PC-9 (cell line): ENCODE data around the gene SPCS3. TPM values are rescaled to one million over a fixed set of nuclear protein-coding genes. Genes with fewer than 3 reads are reported as not detected.

ENCODE experiments used
- BruUV-seq: library from RNA; stranded (reverse); fragments of 400-500 nt; replicated peaks from 2 replicates; lab custom pipeline; 2021; lab: Mats Ljungman, UMichigan
- CTCF ChIA-PET: fragments of 300-600 bp; sonication (Branson Sonifier 250); formaldehyde crosslinking; loops from one replicate; lab custom pipeline; 2022; ENCODE audit warnings: antibody characterized with exemption; lab: Charles Lee
- POLR2A ChIA-PET: fragments of 300-600 bp; sonication (Branson Sonifier 250); formaldehyde crosslinking; loops from one replicate; lab custom pipeline; 2022; ENCODE audit warnings: antibody characterized with exemption; ENCODE audit not compliant: unreplicated experiment; lab: Charles Lee
- DNase-seq, 2 experiments: peaks; one replicate each; pipeline versions ENCODE4 v3.0.0 to v3.0.0-alpha.2; 2015 to 2022; ENCODE audit warnings: mixed read lengths in 1 of 2
- H2AFZ ChIP-seq: fragments of 200-600 bp; sonication (generic); 2 replicates; pipeline ENCODE4 v1.8.1; 2017; ENCODE audit warnings: antibody characterized with exemption
- H3F3A ChIP-seq: fragments of 200-600 bp; sonication (generic); 2 replicates; pipeline ENCODE4 v1.8.1; 2017; ENCODE audit warnings: antibody characterized with exemption, mild to moderate bottlenecking, low read depth; ENCODE audit not compliant: insufficient read depth
- H3K27ac ChIP-seq: fragments of 200-600 bp; sonication (generic); 2 replicates; pipeline ENCODE4 v1.6.1; 2016; ENCODE audit warnings: mixed run types
- H3K27me3 ChIP-seq: fragments of 200-600 bp; sonication (generic); 2 replicates; pipeline ENCODE4 v1.6.1; 2016; ENCODE audit warnings: low read depth, mixed run types; ENCODE audit not compliant: insufficient read depth
- H3K36me3 ChIP-seq: fragments of 200-600 bp; sonication (generic); 2 replicates; pipeline ENCODE4 v1.6.1; 2016; ENCODE audit warnings: low read depth, mixed run types
- H3K4me1 ChIP-seq: fragments of 200-600 bp; sonication (generic); replicated peaks from 2 replicates; pipeline ENCODE4 v1.6.1; 2016; ENCODE audit warnings: mixed run types; ENCODE audit not compliant: insufficient read depth
- H3K4me2 ChIP-seq: fragments of 200-600 bp; sonication (generic); 2 replicates; pipeline ENCODE4 v1.6.1; 2017; ENCODE audit warnings: mixed run types
- H3K4me3 ChIP-seq: fragments of 200-600 bp; sonication (generic); 2 replicates; pipeline ENCODE4 v1.6.1; 2016; ENCODE audit warnings: mixed run types
- H3K79me2 ChIP-seq: fragments of 200-600 bp; sonication (generic); 2 replicates; pipeline ENCODE4 v1.6.1; 2017; ENCODE audit warnings: low read depth, mixed run types
- H3K9me2 ChIP-seq: fragments of 200-600 bp; sonication (generic); 2 replicates; pipeline ENCODE4 v1.8.1; 2017; ENCODE audit warnings: mild to moderate bottlenecking; ENCODE audit not compliant: insufficient read depth
- H3K9me3 ChIP-seq: fragments of 200-600 bp; sonication (generic); 2 replicates; pipeline ENCODE4 v1.8.1; 2016; ENCODE audit warnings: low read depth; ENCODE audit not compliant: insufficient read depth
- H4K20me1 ChIP-seq: fragments of 200-600 bp; sonication (generic); 2 replicates; pipeline ENCODE4 v1.8.1; 2017; ENCODE audit not compliant: insufficient read depth
- EZH2 ChIP-seq: fragments of 200-600 bp; sonication (generic); IDR thresholded peaks from 2 replicates; pipeline ENCODE4 v1.8.0; 2017; ENCODE audit warnings: antibody characterized with exemption, low read depth
- intact Hi-C: fragments of 100-400 bp; cut with micrococcal nuclease; formaldehyde crosslinking; loops from one replicate; pipeline ENCODE4 v1.10.0; 2022; ENCODE audit not compliant: unreplicated experiment
- total RNA-seq: library from RNA; stranded (reverse); gene quantifications from 2 replicates; pipeline ENCODE4 v1.2.3, GENCODE V29; 2021
- TF ChIP-seq, protein P1 (sequence below): fragments of 200-600 bp; sonication (generic); conservative IDR thresholded peaks from 2 replicates; pipeline ENCODE4 v1.6.1; 2017; ENCODE audit warnings: mixed run types, antibody characterized with exemption, mild to moderate bottlenecking, moderate library complexity

SPCS3 gene
- total RNA-seq, 1 experiment from 2014 or later, result 107 TPM

DNA sequence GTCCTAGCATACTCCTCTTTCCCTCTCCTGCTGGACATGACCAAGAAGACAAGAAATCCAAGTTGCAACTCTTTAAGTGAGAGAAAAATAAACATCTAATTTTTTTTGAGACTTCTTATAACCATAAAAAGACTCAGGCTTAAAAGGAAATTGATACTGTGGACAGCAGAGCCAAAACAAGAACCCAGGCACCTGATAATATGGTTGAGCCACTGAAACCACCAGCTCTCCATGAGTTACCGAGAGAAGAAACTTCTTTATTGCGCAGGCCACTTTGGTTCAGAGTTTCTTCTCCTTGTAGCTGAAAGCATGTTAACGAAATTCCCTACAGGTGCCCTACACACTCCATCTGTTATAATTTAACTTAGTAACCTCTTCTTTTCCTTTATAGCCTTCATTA lies 11.3 kb upstream of the SPCS3 start:
- no peaks in the 10 kb centered on the region for H3K27me3 ChIP-seq
- no peaks in the 10 kb centered on the region for H3K4me1 ChIP-seq
- DNase-seq, result no peak
- CTCF ChIA-PET, result interaction anchor here (0.6 kb wide), 1 partner anchor 21 kb away, joined by 3 read pairs; no protein-coding TSS in a partner anchor
- no peak overlapping the region for H3K4me2 ChIP-seq
- intact Hi-C loops, result no loop called here
- H2AFZ ChIP-seq, result no peak overlapping the region
- no peaks in the 10 kb centered on the region for H3K36me3 ChIP-seq
- H3K27ac ChIP-seq, result no peak overlapping the region
- H3K79me2 ChIP-seq, result no peaks in the 10 kb centered on the region
- TF ChIP-seq EZH2, result no peak
- TF ChIP-seq, protein P1, sequence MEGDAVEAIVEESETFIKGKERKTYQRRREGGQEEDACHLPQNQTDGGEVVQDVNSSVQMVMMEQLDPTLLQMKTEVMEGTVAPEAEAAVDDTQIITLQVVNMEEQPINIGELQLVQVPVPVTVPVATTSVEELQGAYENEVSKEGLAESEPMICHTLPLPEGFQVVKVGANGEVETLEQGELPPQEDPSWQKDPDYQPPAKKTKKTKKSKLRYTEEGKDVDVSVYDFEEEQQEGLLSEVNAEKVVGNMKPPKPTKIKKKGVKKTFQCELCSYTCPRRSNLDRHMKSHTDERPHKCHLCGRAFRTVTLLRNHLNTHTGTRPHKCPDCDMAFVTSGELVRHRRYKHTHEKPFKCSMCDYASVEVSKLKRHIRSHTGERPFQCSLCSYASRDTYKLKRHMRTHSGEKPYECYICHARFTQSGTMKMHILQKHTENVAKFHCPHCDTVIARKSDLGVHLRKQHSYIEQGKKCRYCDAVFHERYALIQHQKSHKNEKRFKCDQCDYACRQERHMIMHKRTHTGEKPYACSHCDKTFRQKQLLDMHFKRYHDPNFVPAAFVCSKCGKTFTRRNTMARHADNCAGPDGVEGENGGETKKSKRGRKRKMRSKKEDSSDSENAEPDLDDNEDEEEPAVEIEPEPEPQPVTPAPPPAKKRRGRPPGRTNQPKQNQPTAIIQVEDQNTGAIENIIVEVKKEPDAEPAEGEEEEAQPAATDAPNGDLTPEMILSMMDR, result no peak
- no peaks in the 10 kb centered on the region for H4K20me1 ChIP-seq
- no peak overlapping the region for H3K4me3 ChIP-seq
- no peaks in the 10 kb centered on the region for H3K9me2 ChIP-seq
- no peaks in the 10 kb centered on the region for H3K9me3 ChIP-seq
- no peaks in the 10 kb centered on the region for H3F3A ChIP-seq
- POLR2A ChIA-PET, result no interaction called here
- BruUV-seq, result no TSS peak

DNA sequence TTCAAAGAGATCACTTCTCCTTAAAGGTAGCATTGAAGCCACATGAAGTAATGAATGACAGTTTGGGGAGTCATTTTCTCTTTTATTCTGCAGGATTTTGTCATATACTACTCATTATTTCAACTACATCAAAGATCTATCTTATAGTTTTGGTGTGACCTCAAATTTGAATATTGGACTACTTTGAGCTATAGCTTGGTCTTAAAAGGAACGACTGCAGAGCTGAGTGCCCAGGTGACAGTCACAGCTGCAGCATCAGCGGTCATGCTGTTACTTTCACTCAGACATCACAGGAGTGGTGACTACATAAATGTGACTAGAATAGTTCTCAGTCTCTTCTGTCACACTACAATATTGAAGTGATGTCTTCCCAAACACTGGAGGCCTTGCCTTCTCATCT lies 10.7 kb upstream of the SPCS3 start:
- H3K9me2 ChIP-seq, result no peaks in the 10 kb centered on the region
- H3F3A ChIP-seq, result no peaks in the 10 kb centered on the region
- H3K27ac ChIP-seq, result no peak overlapping the region
- H3K36me3 ChIP-seq, result no peaks in the 10 kb centered on the region
- TF ChIP-seq EZH2, result no peak
- TF ChIP-seq, protein P1, result no peak
- no peaks in the 10 kb centered on the region for H3K4me1 ChIP-seq
- H4K20me1 ChIP-seq, result no peaks in the 10 kb centered on the region
- no peaks in the 10 kb centered on the region for H3K79me2 ChIP-seq
- H3K4me3 ChIP-seq, result no peak overlapping the region
- H3K9me3 ChIP-seq, result no peaks in the 10 kb centered on the region
- H2AFZ ChIP-seq, result no peak overlapping the region
- no peak overlapping the region for H3K4me2 ChIP-seq
- no TSS peak for BruUV-seq
- POLR2A ChIA-PET, result no interaction called here
- CTCF ChIA-PET, result interaction anchor here (0.6 kb wide), 1 partner anchor 20 kb away, joined by 3 read pairs; no protein-coding TSS in a partner anchor
- no peaks in the 10 kb centered on the region for H3K27me3 ChIP-seq
- intact Hi-C loops, result no loop called here
- no peak for DNase-seq

DNA sequence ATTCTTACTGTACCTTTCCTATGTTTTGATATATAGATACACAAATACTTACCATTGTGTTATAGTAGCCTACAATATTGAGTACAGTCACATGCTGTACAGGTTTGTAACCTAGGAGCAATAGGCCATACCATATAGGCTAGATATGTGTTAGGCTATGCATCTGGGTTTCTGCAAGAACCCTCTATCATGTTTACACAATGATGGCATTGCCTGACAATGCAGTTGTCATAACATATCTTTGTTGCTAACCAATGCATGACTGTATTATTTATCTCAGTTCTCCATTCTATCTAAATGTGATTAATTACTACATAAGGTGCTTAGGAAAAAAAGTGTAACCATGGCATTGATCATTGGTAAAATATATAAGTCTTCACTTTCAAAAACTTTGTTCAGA lies 10.0 kb upstream of the SPCS3 start:
- no peaks in the 10 kb centered on the region for H3K27me3 ChIP-seq
- H3K4me3 ChIP-seq, result no peak overlapping the region
- H3K4me1 ChIP-seq, result no peaks in the 10 kb centered on the region
- H3K36me3 ChIP-seq, result no peaks in the 10 kb centered on the region
- no peaks in the 10 kb centered on the region for H3K9me3 ChIP-seq
- H3K27ac ChIP-seq, result no peak overlapping the region
- no peaks in the 10 kb centered on the region for H3K79me2 ChIP-seq
- H3F3A ChIP-seq, result no peaks in the 10 kb centered on the region
- no peak for DNase-seq
- TF ChIP-seq EZH2, result no peak
- TF ChIP-seq, protein P1, result no peak
- H3K4me2 ChIP-seq, result no peak overlapping the region
- no peaks in the 10 kb centered on the region for H4K20me1 ChIP-seq
- ChIA-PET CTCF (no interaction called here), POLR2A (no interaction called here)
- H2AFZ ChIP-seq, result no peak overlapping the region
- no TSS peak for BruUV-seq
- intact Hi-C loops, result no loop called here
- no peaks in the 10 kb centered on the region for H3K9me2 ChIP-seq
